K562 (cell line): Measurements from ENCODE around the gene MRPS31. TPM values are rescaled to one million over a fixed set of nuclear protein-coding genes. Genes with fewer than 3 reads are reported as not detected.

Experiments
- HMBOX1 ChIP-seq: sonication (generic); IDR thresholded peaks from 2 replicates; pipeline ENCODE4 v1.6.1; 2016
- MYC ChIP-seq, 2 experiments: fragments of 250-450 bp in 1 of 2; sonication (Bioruptor Pico) in 1 of 2; IDR thresholded peaks; 2 replicates each; pipeline versions ENCODE4 v1.5.1 to v1.6.1; 2012 to 2021; ENCODE audit warnings: low read depth in 2 of 2, borderline replicate concordance in 1 of 2, improper control_type of control experiment in 1 of 2, low read length in 1 of 2, mild to moderate bottlenecking in 1 of 2, moderate library complexity in 1 of 2
- NFIX ChIP-seq: fragments of 250-450 bp; sonication (Bioruptor Pico); IDR thresholded peaks from 2 replicates; pipeline ENCODE4 v1.4.0; 2020; ENCODE audit warnings: low read depth, mild to moderate bottlenecking, moderate library complexity
- RB1 ChIP-seq: fragments of 450-650 bp; IDR thresholded peaks from 2 replicates; pipeline ENCODE4 v1.6.1; 2017; ENCODE audit warnings: low read depth, mild to moderate bottlenecking
- ZNF280A ChIP-seq: fragments of 450-650 bp; IDR thresholded peaks from 2 replicates; pipeline ENCODE4 v1.6.1; 2018; ENCODE audit warnings: mild to moderate bottlenecking, low read depth; ENCODE audit not compliant: partially characterized antibody
- ZNF407 ChIP-seq: fragments of 450-650 bp; IDR thresholded peaks from 2 replicates; pipeline ENCODE4 v1.6.1; 2016; ENCODE audit warnings: low read depth
- polyA plus RNA-seq, 8 experiments: library from polyadenylated mRNA; depleted of rRNA in 4 of 8; stranded (reverse) in 5 of 8; unstranded in 3 of 8; fragments of >200 nt; fragmentation: Nextera tagmentation in 2 of 8; fragmentation: Illumina TruSeq in 1 of 8; extraction: Ambion mirVana in 2 of 8; extraction: Trizol in 1 of 8; gene quantifications; 2 replicates each; pipeline versions ENCODE4 v1.2.1 to v1.2.3, GENCODE V29; 2011 to 2014; ENCODE audit warnings: inconsistent platforms in 1 of 8, missing spikeins in 1 of 8
- total RNA-seq, 7 experiments: library from RNA; depleted of rRNA in 6 of 7; stranded (reverse); fragments of >200 nt in 6 of 7; fragmentation: Illumina TruSeq in 2 of 7; extraction: Trizol in 2 of 7; gene quantifications; 2 replicates each; pipeline versions ENCODE4 v1.2.1 to v1.2.3, GENCODE V29; 2011 to 2021; ENCODE audit warnings: low replicate concordance in 1 of 7

MRPS31 gene
- total and polyA plus RNA-seq, 9 of the 15 experiments (the other 6 are each of a cell fraction or from before 2014, with no cell fraction given) = 20.3 to 57.8 (median 37.1) TPM

- no peak for TF ChIP-seq ZNF407
- TF ChIP-seq RB1 = no peak
- no peak for TF ChIP-seq MYC (IDR thresholded peaks at IDR 0.05; ENCODE audit: low read depth, low read length)
- no peak for TF ChIP-seq MYC (CRISPR knock-in tag; IDR thresholded peaks at IDR 0.05; ENCODE audit: borderline replicate concordance, low read depth)
- TF ChIP-seq NFIX = no peak
- no peak for TF ChIP-seq HMBOX1
- no peak for TF ChIP-seq ZNF280A
Measured at GRCh38 chr13:40798380-40798779, 27.4 kb upstream of the MRPS31 start (continued).
